Gastroesophageal sphincter (tissue), 3 donors: ENCODE results near the gene MAOA.

Source experiments
- POLR2AphosphoS5 ChIP-seq: sonication (generic); formaldehyde crosslinking; IDR thresholded peaks from one replicate; pipeline ENCODE4 v1.6.1; 2017; ENCODE audit warnings: antibody characterized with exemption
- TF ChIP-seq, protein P1 (sequence below), 4 experiments: fragments of 200-600 bp in 2 of 4; fragments of 450-650 bp in 2 of 4; sonication (generic) in 1 of 4; IDR thresholded peaks; one replicate each; pipeline ENCODE4 v1.5.1; 2017 to 2019; ENCODE audit warnings: antibody characterized with exemption in 4 of 4, mild to moderate bottlenecking in 2 of 4, moderate library complexity in 2 of 4

DNA sequence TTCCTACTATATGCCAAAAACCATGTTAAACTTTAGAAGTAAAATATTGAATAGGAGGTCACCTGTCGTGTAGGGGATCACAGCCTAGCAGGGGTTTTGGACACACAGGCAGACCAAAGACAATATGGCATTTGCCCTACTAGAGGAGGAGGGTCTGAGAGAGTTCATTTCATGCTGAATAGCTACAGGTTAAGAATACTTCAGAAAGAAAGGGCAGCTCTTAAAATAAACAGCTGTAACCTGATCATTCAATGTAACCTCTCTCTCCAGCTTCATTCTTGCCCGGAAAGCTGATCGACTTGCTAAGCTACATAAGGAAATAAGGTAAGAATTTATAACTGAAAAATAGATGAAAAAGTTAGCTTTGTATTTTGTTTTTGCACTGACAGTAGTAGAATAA lies 79.9 kb downstream of the MAOA start:
- TF ChIP-seq, protein P1, sequence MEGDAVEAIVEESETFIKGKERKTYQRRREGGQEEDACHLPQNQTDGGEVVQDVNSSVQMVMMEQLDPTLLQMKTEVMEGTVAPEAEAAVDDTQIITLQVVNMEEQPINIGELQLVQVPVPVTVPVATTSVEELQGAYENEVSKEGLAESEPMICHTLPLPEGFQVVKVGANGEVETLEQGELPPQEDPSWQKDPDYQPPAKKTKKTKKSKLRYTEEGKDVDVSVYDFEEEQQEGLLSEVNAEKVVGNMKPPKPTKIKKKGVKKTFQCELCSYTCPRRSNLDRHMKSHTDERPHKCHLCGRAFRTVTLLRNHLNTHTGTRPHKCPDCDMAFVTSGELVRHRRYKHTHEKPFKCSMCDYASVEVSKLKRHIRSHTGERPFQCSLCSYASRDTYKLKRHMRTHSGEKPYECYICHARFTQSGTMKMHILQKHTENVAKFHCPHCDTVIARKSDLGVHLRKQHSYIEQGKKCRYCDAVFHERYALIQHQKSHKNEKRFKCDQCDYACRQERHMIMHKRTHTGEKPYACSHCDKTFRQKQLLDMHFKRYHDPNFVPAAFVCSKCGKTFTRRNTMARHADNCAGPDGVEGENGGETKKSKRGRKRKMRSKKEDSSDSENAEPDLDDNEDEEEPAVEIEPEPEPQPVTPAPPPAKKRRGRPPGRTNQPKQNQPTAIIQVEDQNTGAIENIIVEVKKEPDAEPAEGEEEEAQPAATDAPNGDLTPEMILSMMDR (IDR thresholded peaks at IDR 0.05): no peak
- TF ChIP-seq POLR2AphosphoS5: no peak
